Parathyroid adenoma (tissue), 2 donors: ENCODE results near the gene ONECUT3.
"Not testable (repeated sequence)": the region's sequence is repeated elsewhere in the genome, so short reads cannot be mapped to it uniquely, and the experiment has no call there.

ENCODE experiments used
- H2AFZ ChIP-seq: fragments of 300-600 bp; sonication (generic); one replicate; pipeline ENCODE4 v1.7.0; 2017; ENCODE audit warnings: antibody characterized with exemption, mild to moderate bottlenecking
- H3K27ac ChIP-seq: fragments of 300-600 bp; sonication (generic); one replicate; pipeline ENCODE4 v1.7.0; 2017
- H3K27me3 ChIP-seq: fragments of 300-600 bp; sonication (generic); one replicate; pipeline ENCODE4 v1.7.0; 2017; ENCODE audit warnings: low read length; ENCODE audit not compliant: control insufficient read depth, insufficient read depth
- H3K36me3 ChIP-seq: fragments of 300-600 bp; sonication (generic); one replicate; pipeline ENCODE4 v1.7.0; 2017; ENCODE audit warnings: low read length; ENCODE audit not compliant: control insufficient read depth, insufficient read depth
- H3K4me1 ChIP-seq: fragments of 300-600 bp; sonication (generic); one replicate; pipeline ENCODE4 v1.7.0; 2017; ENCODE audit warnings: control low read depth
- H3K4me2 ChIP-seq: fragments of 300-600 bp; sonication (generic); one replicate; pipeline ENCODE4 v1.7.0; 2017; ENCODE audit warnings: low read length
- H3K4me3 ChIP-seq: fragments of 300-600 bp; sonication (generic); one replicate; pipeline ENCODE4 v1.7.0; 2017; ENCODE audit warnings: low read depth, low read length
- H3K79me2 ChIP-seq: fragments of 300-600 bp; sonication (generic); one replicate; pipeline ENCODE4 v1.7.0; 2017; ENCODE audit warnings: control low read depth
- H3K9ac ChIP-seq: fragments of 300-600 bp; sonication (generic); one replicate; pipeline ENCODE4 v1.7.0; 2017; ENCODE audit warnings: mild to moderate bottlenecking
- H3K9me3 ChIP-seq: fragments of 300-600 bp; sonication (generic); one replicate; pipeline ENCODE4 v1.7.0; 2017; ENCODE audit warnings: low read length; ENCODE audit not compliant: control insufficient read depth
- TF ChIP-seq, protein P1 (sequence below): fragments of 300-600 bp; sonication (generic); IDR thresholded peaks from one replicate; pipeline ENCODE4 v1.7.0; 2017; ENCODE audit warnings: antibody characterized with exemption, mild to moderate bottlenecking
- donor health status: primary hyperparathyroidism.

The ONECUT3 gene

DNA sequence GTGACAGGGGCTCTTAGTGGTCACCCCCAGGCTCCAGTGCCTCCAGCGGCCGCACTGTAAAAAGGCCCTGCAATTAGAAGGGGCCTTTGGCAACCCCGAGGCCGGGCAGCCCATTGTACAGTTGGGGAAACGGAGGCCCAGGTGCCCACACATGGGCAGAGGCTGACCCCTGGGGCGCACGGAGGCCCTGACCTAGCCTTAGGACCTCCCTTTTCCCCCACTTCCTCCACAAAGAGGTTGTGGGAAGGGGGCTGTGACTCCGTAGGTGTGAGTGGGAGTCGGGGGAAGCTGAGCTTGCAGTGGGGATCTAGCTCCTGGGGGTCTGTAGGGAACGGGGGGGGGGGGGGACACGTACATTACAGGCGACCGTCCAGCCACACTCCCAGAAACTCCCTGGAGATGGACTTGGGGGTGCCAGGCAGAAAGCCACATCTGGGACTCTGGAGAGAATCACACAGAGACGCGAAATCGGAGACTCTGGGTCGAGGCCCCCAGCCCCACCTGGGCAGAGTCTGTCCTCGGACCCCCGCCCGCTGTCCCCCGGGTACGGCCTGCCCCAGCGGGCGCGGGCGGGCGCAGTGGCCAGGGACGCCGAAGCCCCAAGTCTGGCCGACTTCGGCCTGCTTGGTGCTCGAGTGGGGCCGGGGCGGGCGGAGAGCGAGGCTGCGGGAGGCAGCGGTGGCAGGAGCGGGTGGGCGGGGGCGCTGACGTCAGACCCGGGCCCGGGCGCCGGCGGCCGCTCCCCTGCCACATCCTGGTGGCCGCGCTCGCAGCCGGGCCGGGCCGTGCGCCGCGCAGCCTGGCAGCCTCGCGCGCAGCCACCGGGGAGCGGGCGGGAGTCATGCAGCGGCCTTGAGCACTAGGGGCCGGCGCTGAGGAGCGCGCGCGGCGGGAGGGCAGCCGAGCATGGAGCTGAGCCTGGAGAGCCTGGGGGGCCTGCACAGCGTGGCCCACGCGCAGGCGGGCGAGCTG is at the start of gene ONECUT3:
Gene ONECUT3, plus strand, starts transcription at position 750 of the 972 bp plus-strand sequence. Its CDS starts 157 bp downstream, at position 907.
- TF ChIP-seq, protein P1, sequence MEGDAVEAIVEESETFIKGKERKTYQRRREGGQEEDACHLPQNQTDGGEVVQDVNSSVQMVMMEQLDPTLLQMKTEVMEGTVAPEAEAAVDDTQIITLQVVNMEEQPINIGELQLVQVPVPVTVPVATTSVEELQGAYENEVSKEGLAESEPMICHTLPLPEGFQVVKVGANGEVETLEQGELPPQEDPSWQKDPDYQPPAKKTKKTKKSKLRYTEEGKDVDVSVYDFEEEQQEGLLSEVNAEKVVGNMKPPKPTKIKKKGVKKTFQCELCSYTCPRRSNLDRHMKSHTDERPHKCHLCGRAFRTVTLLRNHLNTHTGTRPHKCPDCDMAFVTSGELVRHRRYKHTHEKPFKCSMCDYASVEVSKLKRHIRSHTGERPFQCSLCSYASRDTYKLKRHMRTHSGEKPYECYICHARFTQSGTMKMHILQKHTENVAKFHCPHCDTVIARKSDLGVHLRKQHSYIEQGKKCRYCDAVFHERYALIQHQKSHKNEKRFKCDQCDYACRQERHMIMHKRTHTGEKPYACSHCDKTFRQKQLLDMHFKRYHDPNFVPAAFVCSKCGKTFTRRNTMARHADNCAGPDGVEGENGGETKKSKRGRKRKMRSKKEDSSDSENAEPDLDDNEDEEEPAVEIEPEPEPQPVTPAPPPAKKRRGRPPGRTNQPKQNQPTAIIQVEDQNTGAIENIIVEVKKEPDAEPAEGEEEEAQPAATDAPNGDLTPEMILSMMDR = no peak
- Histone ChIP-seq H3K4me1 (no peaks in the 10 kb centered on the region), H3K9ac (no peak within 1 kb of the TSS), H3K27me3 (peaks cover 28% of the 10 kb centered on the region), H3K27ac (no peak within 1 kb of the TSS), H2AFZ (no peak within 1 kb of the TSS), H3K4me3 (no peak within 1 kb of the TSS), H3K4me2 (no peak within 1 kb of the TSS), H3K9me3 (no peaks in the 10 kb centered on the region), H3K36me3 (no peaks in the 10 kb centered on the region), H3K79me2 (no peaks in the 10 kb centered on the region)

DNA sequence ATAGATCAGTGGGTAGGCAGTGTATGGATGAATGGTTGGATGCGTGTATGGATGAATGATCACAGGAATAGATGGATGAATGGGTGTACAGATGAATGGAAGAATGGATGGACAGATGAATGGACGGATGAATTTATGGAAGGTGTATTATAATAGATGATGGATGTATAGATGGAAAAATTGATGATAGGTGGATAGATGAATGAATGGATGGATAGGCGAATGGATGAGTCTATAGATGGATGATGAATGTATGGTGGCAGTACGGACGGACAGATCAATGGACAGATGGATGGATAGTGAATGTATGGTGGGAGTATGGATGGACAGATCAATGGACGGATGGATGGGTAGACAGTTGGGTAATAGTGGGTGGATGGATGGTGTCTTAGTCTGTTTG is 49.0 kb upstream of the ONECUT3 start:
- no peak overlapping the region for H3K9ac ChIP-seq
- H3K9me3 ChIP-seq = no peaks in the 10 kb centered on the region
- no peak overlapping the region for H3K27ac ChIP-seq
- no peaks in the 10 kb centered on the region for H3K4me1 ChIP-seq
- H3K79me2 ChIP-seq = no peaks in the 10 kb centered on the region
- TF ChIP-seq, protein P1 = no peak
- no peak overlapping the region for H3K4me3 ChIP-seq
- H3K27me3 ChIP-seq = peaks cover 5% of the 10 kb centered on the region
- H2AFZ ChIP-seq = no peak overlapping the region
- no peak overlapping the region for H3K4me2 ChIP-seq
- no peaks in the 10 kb centered on the region for H3K36me3 ChIP-seq

DNA sequence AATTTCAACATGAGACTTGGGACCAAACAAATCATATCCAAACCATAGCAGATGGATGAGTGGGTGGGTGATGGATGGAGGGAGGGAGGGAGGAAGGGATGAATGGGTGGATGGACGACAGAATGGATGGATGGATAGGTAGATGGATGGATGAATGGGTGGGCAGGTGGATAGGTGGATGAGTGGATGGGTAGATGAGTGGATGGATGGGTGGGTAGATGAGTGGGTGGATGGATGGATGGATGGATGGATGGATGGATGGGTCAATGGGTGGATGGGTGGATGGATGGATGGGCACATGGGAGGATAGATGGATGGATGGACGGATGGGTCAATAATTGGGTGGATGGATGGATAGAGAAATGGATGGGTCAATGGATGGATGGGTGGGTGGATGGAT is 47.9 kb upstream of the ONECUT3 start:
- Histone ChIP-seq H3K4me3 (no peak overlapping the region), H3K9ac (no peak overlapping the region), H3K36me3 (no peaks in the 10 kb centered on the region), H3K9me3 (no peaks in the 10 kb centered on the region), H3K4me2 (no peak overlapping the region), H3K4me1 (no peaks in the 10 kb centered on the region), H3K27me3 (peaks cover 5% of the 10 kb centered on the region), H3K79me2 (no peaks in the 10 kb centered on the region), H2AFZ (no peak overlapping the region), H3K27ac (no peak overlapping the region)
- TF ChIP-seq, protein P1 = no peak

- H3K4me1 ChIP-seq, H2AFZ ChIP-seq, H3K9me3 ChIP-seq, H3K79me2 ChIP-seq, H3K4me2 ChIP-seq, H3K4me3 ChIP-seq, H3K36me3 ChIP-seq, H3K9ac ChIP-seq, H3K27me3 ChIP-seq, H3K27ac ChIP-seq: not testable (repeated sequence)
Measured at GRCh38 chr19:1706646-1707045, 46.7 kb upstream of the ONECUT3 start.

DNA sequence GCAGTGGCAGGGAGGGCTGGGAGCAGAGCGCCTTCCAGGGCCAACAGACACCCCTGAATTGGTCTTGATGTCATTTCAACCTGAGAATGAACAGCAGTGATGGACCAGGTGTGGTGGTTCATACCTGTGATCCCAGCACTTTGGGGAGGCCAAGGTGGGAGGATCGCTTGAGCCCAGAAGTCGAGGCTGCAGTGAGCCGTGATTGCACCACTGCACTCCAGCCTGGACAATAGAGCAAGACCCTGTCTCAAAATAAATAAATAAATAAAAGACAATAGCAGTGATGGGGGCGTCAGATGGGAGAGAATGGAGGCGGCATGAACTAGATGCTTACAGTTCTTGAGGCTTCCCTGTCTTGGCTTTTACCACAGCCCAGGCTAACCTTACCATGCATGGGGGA is 46.1 kb upstream of the ONECUT3 start:
- TF ChIP-seq, protein P1 = no peak
- Histone ChIP-seq H3K27me3 (no peaks in the 10 kb centered on the region), H3K79me2 (no peaks in the 10 kb centered on the region), H3K36me3 (no peaks in the 10 kb centered on the region), H3K4me1 (no peaks in the 10 kb centered on the region), H3K4me3 (no peak overlapping the region), H2AFZ (no peak overlapping the region), H3K4me2 (no peak overlapping the region), H3K9me3 (no peaks in the 10 kb centered on the region), H3K9ac (no peak overlapping the region), H3K27ac (no peak overlapping the region)
